ENCODE measurements around the gene TXNRD3. TPM values are rescaled to one million over a fixed set of nuclear protein-coding genes. Genes with fewer than 3 reads are reported as not detected.

The TXNRD3 gene
- polyA plus RNA-seq, 3 donors: 0.57 to 1.7 (median 0.90) TPM

DNA sequence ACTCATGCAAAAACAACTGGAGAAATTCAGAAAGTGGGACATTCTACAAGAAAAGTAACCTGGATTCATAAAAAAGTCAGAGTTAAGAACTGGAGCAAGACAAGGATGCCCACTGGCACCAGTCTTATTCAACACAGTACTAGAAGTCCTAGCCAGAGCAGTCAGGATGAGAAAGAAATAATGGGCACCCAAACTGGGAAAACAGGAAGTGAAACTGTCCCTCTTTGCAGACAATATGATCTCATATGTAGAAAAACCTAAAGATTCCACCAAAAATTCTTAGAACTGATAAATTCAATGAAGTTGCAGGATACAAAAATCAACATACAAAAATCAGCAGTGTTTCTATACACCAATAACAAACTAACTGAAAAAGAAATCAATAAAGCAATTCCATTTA, 37.4 kb downstream of the TXNRD3 start:
- intact Hi-C loops (cut with micrococcal nuclease): no loop called here
- DNase-seq: peak; percentile 12 to 36 (median 29)
- no peak overlapping the region for H3K27ac ChIP-seq (ENCODE audit: low read depth in 1 of 2, low read length in 2 of 2)
- H3K4me2 ChIP-seq (replicated peaks; ENCODE audit: extremely low read depth, low read length, poor library complexity, severe bottlenecking): no peak overlapping the region
- H3K9ac ChIP-seq (ENCODE audit: insufficient read depth, low read length, poor library complexity, severe bottlenecking): no peak overlapping the region
- H3K4me1 ChIP-seq (ENCODE audit: control insufficient read depth in 1 of 2, insufficient read depth in 2 of 2, low read length in 2 of 2): no peaks in the 10 kb centered on the region
- H3K27me3 Mint-ChIP-seq (ENCODE audit: low read depth in 3 of 3): no peaks in the 10 kb centered on the region
- H3K36me3 ChIP-seq (replicated peaks in 1 of 2; ENCODE audit: control insufficient read depth in 1 of 2, insufficient read depth in 2 of 2, low read length in 2 of 2): no peaks in the 10 kb centered on the region
- H3K4me1 Mint-ChIP-seq: peaks cover 5% of the 10 kb centered on the region
- H3K9me3 ChIP-seq (replicated peaks in 1 of 2; ENCODE audit: control insufficient read depth in 1 of 2, insufficient read depth in 1 of 2, low read length in 2 of 2): no peaks in the 10 kb centered on the region
- H3K36me3 Mint-ChIP-seq: no peaks in the 10 kb centered on the region
- H3K79me2 ChIP-seq (ENCODE audit: insufficient read depth, low read length): no peaks in the 10 kb centered on the region
- H3K27me3 ChIP-seq (ENCODE audit: control insufficient read depth in 2 of 2, insufficient read depth in 2 of 2, low read length in 2 of 2): no peaks in the 10 kb centered on the region
- H3K27ac Mint-ChIP-seq: no peak overlapping the region
- H2AFZ ChIP-seq (ENCODE audit: insufficient read depth, low read depth, low read length, poor library complexity, severe bottlenecking): no peak overlapping the region
- no peak overlapping the region for H3K4me3 Mint-ChIP-seq
- TF ChIP-seq, protein P1, sequence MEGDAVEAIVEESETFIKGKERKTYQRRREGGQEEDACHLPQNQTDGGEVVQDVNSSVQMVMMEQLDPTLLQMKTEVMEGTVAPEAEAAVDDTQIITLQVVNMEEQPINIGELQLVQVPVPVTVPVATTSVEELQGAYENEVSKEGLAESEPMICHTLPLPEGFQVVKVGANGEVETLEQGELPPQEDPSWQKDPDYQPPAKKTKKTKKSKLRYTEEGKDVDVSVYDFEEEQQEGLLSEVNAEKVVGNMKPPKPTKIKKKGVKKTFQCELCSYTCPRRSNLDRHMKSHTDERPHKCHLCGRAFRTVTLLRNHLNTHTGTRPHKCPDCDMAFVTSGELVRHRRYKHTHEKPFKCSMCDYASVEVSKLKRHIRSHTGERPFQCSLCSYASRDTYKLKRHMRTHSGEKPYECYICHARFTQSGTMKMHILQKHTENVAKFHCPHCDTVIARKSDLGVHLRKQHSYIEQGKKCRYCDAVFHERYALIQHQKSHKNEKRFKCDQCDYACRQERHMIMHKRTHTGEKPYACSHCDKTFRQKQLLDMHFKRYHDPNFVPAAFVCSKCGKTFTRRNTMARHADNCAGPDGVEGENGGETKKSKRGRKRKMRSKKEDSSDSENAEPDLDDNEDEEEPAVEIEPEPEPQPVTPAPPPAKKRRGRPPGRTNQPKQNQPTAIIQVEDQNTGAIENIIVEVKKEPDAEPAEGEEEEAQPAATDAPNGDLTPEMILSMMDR (IDR thresholded peaks at IDR 0.05): no peak
- no peak overlapping the region for H3K4me3 ChIP-seq (replicated peaks in 1 of 3; ENCODE audit: low read depth in 2 of 3, low read length in 3 of 3)
- no peaks in the 10 kb centered on the region for H4K20me1 ChIP-seq (ENCODE audit: insufficient read depth, low read length)
- no peaks in the 10 kb centered on the region for H3K9me3 Mint-ChIP-seq

DNA sequence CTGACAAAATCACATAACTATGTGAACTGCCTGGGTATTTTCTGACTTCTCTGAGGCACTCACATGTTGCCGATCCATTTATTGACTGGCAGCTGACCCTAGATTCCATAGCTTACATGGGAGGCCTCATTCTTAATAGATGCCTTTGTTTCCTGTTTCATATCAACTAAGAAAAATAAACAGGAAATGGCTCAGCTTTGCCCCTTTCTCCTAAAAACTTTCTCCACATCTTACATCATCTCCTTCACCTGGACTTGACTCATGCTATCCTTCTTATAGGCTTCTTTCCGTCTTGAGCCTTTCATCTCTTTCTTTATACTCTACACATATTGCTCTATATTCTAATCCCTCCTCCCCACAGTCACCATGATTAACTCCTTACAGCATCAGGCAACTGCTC, 38.0 kb downstream of the TXNRD3 start:
- Mint-ChIP-seq H3K36me3 (no peaks in the 10 kb centered on the region), H3K4me1 (peaks cover 5% of the 10 kb centered on the region), H3K27me3 (ENCODE audit: low read depth in 3 of 3) (no peaks in the 10 kb centered on the region), H3K4me3 (no peak overlapping the region), H3K9me3 (no peaks in the 10 kb centered on the region), H3K27ac (no peak overlapping the region)
- Histone ChIP-seq H3K9me3 (replicated peaks in 1 of 2; ENCODE audit: control insufficient read depth in 1 of 2, insufficient read depth in 1 of 2, low read length in 2 of 2) (no peaks in the 10 kb centered on the region), H3K79me2 (ENCODE audit: insufficient read depth, low read length) (no peaks in the 10 kb centered on the region), H3K27me3 (ENCODE audit: control insufficient read depth in 2 of 2, insufficient read depth in 2 of 2, low read length in 2 of 2) (no peaks in the 10 kb centered on the region), H4K20me1 (ENCODE audit: insufficient read depth, low read length) (no peaks in the 10 kb centered on the region), H3K4me2 (replicated peaks; ENCODE audit: extremely low read depth, low read length, poor library complexity, severe bottlenecking) (no peak overlapping the region), H3K9ac (ENCODE audit: insufficient read depth, low read length, poor library complexity, severe bottlenecking) (no peak overlapping the region), H3K36me3 (replicated peaks in 1 of 2; ENCODE audit: control insufficient read depth in 1 of 2, insufficient read depth in 2 of 2, low read length in 2 of 2) (no peaks in the 10 kb centered on the region), H2AFZ (ENCODE audit: insufficient read depth, low read depth, low read length, poor library complexity, severe bottlenecking) (no peak overlapping the region), H3K4me1 (ENCODE audit: control insufficient read depth in 1 of 2, insufficient read depth in 2 of 2, low read length in 2 of 2) (no peaks in the 10 kb centered on the region), H3K27ac (ENCODE audit: low read depth in 1 of 2, low read length in 2 of 2) (no peak overlapping the region), H3K4me3 (replicated peaks in 1 of 3; ENCODE audit: low read depth in 2 of 3, low read length in 3 of 3) (no peak overlapping the region)
- TF ChIP-seq, protein P1 (IDR thresholded peaks at IDR 0.05): no peak
- no peak for DNase-seq
- intact Hi-C loops (cut with micrococcal nuclease): no loop called here
- 86% methylated on average over 1 of the region's 2 CpGs for WGBS (ENCODE audit: insufficient coverage)
